Suprapubic skin (tissue), 4 donors: ENCODE measurements around the gene ACOT7. TPM values are rescaled to one million over a fixed set of nuclear protein-coding genes. Genes with fewer than 3 reads are reported as not detected.
"Not testable (repeated sequence)": the region's sequence is repeated elsewhere in the genome, so short reads cannot be mapped to it uniquely, and the experiment has no call there.

Source experiments
- DNase-seq, 2 donors: peaks; one replicate each; pipeline ENCODE4 v3.0.0-alpha.2; 2019; ENCODE audit warnings: low spot score in 2 of 2
- H3K27ac ChIP-seq: fragments of 200-600 bp; sonication (generic); one replicate; pipeline ENCODE4 v1.5.1; 2019
- H3K27me3 ChIP-seq: fragments of 200-600 bp; sonication (generic); one replicate; pipeline ENCODE4 v1.5.1; 2019
- H3K36me3 ChIP-seq: fragments of 200-600 bp; sonication (generic); one replicate; pipeline ENCODE4 v1.5.1; 2019
- H3K4me1 ChIP-seq: fragments of 200-600 bp; sonication (generic); one replicate; pipeline ENCODE4 v1.5.1; 2019
- H3K4me3 ChIP-seq: fragments of 200-600 bp; sonication (generic); one replicate; pipeline ENCODE4 v1.5.1; 2019; ENCODE audit warnings: mild to moderate bottlenecking
- H3K9me3 ChIP-seq: fragments of 200-600 bp; sonication (generic); one replicate; pipeline ENCODE4 v1.5.1; 2019
- EP300 ChIP-seq: sonication (generic); formaldehyde crosslinking; IDR thresholded peaks from one replicate; pipeline ENCODE4 v1.6.1; 2017; ENCODE audit warnings: antibody characterized with exemption
- POLR2A ChIP-seq, 2 donors: fragments of 450-650 bp; IDR thresholded peaks; one replicate each; pipeline ENCODE4 v1.6.1; 2017; ENCODE audit warnings: antibody characterized with exemption in 2 of 2, mild to moderate bottlenecking in 2 of 2, moderate library complexity in 2 of 2
- POLR2AphosphoS5 ChIP-seq, 3 donors: sonication (generic); formaldehyde crosslinking; IDR thresholded peaks; one replicate each; pipeline ENCODE4 v1.6.1; 2017; ENCODE audit warnings: antibody characterized with exemption in 3 of 3
- WGBS: methylation state at CpG from one replicate; pipeline ENCODE4 v1.1.5; 2018; 5-methylcytosine and 5-hydroxymethylcytosine counted together
- total RNA-seq, 4 donors: library from RNA; depleted of rRNA; stranded (reverse); fragments of >200 nt; gene quantifications; one replicate each; pipeline ENCODE4 v1.1.0, GENCODE V29; 2016
- TF ChIP-seq, protein P1 (sequence below), 2 donors: fragments of 200-600 bp in 1 of 2; fragments of 450-650 bp in 1 of 2; sonication (generic) in 1 of 2; IDR thresholded peaks; one replicate each; pipeline ENCODE4 v1.5.1; 2016 to 2019; ENCODE audit warnings: antibody characterized with exemption in 2 of 2, mild to moderate bottlenecking in 1 of 2, moderate library complexity in 1 of 2

ACOT7 gene
- total RNA-seq, 4 donors from 2014 or later: 8.4 to 40.5 (median 26.7) TPM

DNA sequence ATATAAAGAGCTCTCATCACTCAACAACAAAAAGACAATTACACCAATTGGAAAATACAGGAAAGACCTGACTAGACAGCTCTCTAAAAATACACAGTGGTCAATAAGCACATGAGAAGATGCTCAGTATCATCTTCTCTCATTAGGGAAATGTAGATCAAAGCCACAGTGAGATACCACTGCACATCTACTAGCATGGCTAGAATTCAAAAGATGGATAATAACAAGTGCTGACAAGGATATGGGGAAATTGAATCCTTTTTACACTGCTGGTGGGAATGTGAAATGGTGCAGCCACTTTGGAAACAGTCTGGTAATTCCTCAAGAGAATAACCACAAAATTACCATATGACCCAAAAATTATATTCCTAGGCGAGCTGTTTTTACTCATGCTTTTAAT, 9.4 kb downstream of the ACOT7 start:
- H3K27ac ChIP-seq: no peak overlapping the region
- 95% methylated on average over 1 of the region's 1 CpG for WGBS
- TF ChIP-seq, protein P1, sequence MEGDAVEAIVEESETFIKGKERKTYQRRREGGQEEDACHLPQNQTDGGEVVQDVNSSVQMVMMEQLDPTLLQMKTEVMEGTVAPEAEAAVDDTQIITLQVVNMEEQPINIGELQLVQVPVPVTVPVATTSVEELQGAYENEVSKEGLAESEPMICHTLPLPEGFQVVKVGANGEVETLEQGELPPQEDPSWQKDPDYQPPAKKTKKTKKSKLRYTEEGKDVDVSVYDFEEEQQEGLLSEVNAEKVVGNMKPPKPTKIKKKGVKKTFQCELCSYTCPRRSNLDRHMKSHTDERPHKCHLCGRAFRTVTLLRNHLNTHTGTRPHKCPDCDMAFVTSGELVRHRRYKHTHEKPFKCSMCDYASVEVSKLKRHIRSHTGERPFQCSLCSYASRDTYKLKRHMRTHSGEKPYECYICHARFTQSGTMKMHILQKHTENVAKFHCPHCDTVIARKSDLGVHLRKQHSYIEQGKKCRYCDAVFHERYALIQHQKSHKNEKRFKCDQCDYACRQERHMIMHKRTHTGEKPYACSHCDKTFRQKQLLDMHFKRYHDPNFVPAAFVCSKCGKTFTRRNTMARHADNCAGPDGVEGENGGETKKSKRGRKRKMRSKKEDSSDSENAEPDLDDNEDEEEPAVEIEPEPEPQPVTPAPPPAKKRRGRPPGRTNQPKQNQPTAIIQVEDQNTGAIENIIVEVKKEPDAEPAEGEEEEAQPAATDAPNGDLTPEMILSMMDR (IDR thresholded peaks at IDR 0.05): no peak
- TF ChIP-seq POLR2A (IDR thresholded peaks at IDR 0.05) (no peak), POLR2AphosphoS5 (IDR thresholded peaks at IDR 0.05) (no peak), EP300 (no peak)
- H3K9me3 ChIP-seq: no peaks in the 10 kb centered on the region
- peaks cover 18% of the 10 kb centered on the region for H3K4me1 ChIP-seq
- no peak overlapping the region for H3K4me3 ChIP-seq
- no peaks in the 10 kb centered on the region for H3K27me3 ChIP-seq
- DNase-seq: no peak
- no peaks in the 10 kb centered on the region for H3K36me3 ChIP-seq

GRCh38 chr1:6380037-6380436, 13.5 kb downstream of the ACOT7 start:
- DNase-seq: no peak
- H3K4me3 ChIP-seq: no peak overlapping the region
- TF ChIP-seq, protein P1 (IDR thresholded peaks at IDR 0.05): no peak
- no peak for TF ChIP-seq POLR2A (IDR thresholded peaks at IDR 0.05)
- TF ChIP-seq EP300: no peak
- TF ChIP-seq POLR2AphosphoS5 (IDR thresholded peaks at IDR 0.05): no peak
- H3K27me3 ChIP-seq: no peaks in the 10 kb centered on the region
- H3K27ac ChIP-seq: no peak overlapping the region
- no peaks in the 10 kb centered on the region for H3K9me3 ChIP-seq
- no peaks in the 10 kb centered on the region for H3K36me3 ChIP-seq
- peaks cover 2% of the 10 kb centered on the region for H3K4me1 ChIP-seq
- 92% methylated on average over 7 of the region's 7 CpGs for WGBS

- TF ChIP-seq, protein P1 (IDR thresholded peaks at IDR 0.05): no peak
- TF ChIP-seq POLR2AphosphoS5 (IDR thresholded peaks at IDR 0.05): no peak
- TF ChIP-seq POLR2A (IDR thresholded peaks at IDR 0.05): no peak
- no peak for TF ChIP-seq EP300
- DNase-seq: no peak
- no peaks in the 10 kb centered on the region for H3K4me1 ChIP-seq
- no peaks in the 10 kb centered on the region for H3K27me3 ChIP-seq
- no peak overlapping the region for H3K27ac ChIP-seq
- H3K9me3 ChIP-seq: no peaks in the 10 kb centered on the region
- H3K36me3 ChIP-seq: no peaks in the 10 kb centered on the region
- 77% methylated on average over 6 of the region's 12 CpGs for WGBS
- no peak overlapping the region for H3K4me3 ChIP-seq
Observed at GRCh38 chr1:6378096-6378746, 15.3 kb downstream of the ACOT7 start.

GRCh38 chr1:6373961-6374720, 19.4 kb downstream of the ACOT7 start:
- Histone ChIP-seq H3K27ac (no peak overlapping the region), H3K36me3 (no peaks in the 10 kb centered on the region), H3K9me3 (no peaks in the 10 kb centered on the region), H3K27me3 (no peaks in the 10 kb centered on the region), H3K4me1 (no peaks in the 10 kb centered on the region), H3K4me3 (no peak overlapping the region)
- WGBS: 69% methylated on average over 4 of the region's 8 CpGs
- no peak for DNase-seq
- TF ChIP-seq POLR2A (IDR thresholded peaks at IDR 0.05) (no peak), EP300 (no peak), POLR2AphosphoS5 (IDR thresholded peaks at IDR 0.05) (no peak)
- TF ChIP-seq, protein P1 (IDR thresholded peaks at IDR 0.05): no peak

DNA sequence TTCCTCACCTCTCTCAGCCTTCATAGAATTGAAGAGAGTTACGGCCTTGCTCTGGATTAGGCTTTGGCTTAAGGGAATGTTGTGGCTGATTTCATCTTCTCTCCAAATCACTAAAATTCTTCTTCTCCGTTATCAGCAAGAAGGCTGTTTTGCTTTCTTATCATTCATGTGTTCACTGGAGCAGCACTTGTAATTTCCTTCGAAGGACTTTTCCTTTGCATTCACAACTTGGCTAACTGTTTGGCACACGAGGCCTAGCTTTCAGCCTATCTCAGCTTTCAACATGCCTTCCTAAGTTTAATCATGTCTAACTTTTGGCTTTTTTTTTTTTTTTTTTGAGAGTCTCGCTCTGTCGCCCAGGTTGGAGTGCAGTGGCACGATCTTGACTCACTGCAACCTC, 21.3 kb downstream of the ACOT7 start:
- H3K4me3 ChIP-seq: not testable (repeated sequence)

More for the DNA sequence above, 21.3 kb downstream of the ACOT7 start:
- DNase-seq, H3K9me3 ChIP-seq, H3K27me3 ChIP-seq, H3K27ac ChIP-seq, H3K36me3 ChIP-seq: not testable (repeated sequence)
- WGBS: 70% methylated on average over 7 of the region's 7 CpGs
- H3K4me1 ChIP-seq: peaks cover 17% of the 10 kb centered on the region
